GM21526 (cell line): ENCODE results near the gene CCL7.

ENCODE experiments used
- ATAC-seq: cut with Tn5 transposase; IDR thresholded peaks from one replicate; pipeline ENCODE4 v1.9.1; 2021; ENCODE audit warnings: moderate library complexity; ENCODE audit not compliant: unreplicated experiment, low FRiP score

The CCL7 gene

DNA sequence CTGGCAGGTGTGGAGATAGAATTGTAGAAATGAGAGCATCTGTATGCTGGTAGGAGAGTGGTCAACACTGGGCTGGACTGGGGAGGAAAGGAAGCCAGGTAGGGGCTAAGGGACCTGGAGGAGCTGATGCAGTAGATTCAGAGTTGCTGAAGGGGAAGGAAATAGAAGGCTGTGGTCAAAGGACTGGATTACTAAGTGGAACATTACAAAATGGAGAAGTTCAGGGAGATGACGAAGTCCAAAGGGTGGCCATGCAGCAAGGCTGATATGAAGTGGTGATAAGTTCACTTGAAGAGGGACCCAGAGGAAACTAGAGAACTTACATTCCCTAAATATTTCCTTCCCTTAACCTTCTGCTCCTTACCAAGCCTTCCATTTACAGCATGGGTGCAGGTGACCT is 23.6 kb upstream of the CCL7 start:
- ATAC-seq: no peak

DNA sequence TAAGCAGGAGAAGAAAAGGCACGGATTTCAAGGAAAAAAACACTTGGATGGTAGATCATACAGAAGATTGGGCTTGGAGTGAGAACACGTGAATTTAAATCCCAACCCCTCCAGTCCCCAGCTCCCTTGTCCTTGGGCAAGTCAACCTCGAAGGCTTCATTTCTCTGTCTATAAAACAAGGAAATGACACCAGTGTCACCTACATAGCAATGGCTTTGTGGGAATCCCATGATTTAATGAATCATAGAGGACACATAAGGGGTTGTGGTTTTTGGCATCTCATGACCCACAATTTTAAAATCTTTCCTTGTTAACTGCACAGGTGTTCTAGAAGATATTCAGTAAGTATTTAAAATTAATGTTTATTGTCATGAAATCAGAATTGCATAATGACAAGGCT is 23.1 kb upstream of the CCL7 start:
- ATAC-seq: no peak

DNA sequence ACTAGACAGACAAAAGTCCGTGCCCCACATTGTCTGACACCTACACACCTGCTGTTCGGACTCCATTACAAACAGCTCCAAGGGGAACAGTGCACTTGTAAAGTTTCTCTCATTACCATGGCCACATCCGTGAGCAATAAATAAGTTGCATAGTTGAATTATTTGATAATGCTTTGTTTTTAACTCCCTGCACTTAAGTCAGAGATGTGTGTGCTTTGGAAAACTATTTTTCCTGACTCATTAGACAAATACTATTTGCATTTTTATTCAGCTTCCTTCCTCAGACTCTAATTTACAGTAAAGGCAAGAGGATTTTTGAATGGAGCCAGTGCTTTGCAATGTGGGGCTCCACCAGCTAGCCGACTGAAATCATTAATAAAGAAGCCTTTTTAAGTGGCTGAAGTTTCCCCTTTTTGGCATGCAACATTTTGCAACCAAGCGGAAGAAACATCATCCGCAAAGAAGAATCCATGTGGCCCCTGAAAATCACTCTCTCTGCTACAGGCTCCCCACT is 21.5 kb upstream of the CCL7 start:
- no peak for ATAC-seq

DNA sequence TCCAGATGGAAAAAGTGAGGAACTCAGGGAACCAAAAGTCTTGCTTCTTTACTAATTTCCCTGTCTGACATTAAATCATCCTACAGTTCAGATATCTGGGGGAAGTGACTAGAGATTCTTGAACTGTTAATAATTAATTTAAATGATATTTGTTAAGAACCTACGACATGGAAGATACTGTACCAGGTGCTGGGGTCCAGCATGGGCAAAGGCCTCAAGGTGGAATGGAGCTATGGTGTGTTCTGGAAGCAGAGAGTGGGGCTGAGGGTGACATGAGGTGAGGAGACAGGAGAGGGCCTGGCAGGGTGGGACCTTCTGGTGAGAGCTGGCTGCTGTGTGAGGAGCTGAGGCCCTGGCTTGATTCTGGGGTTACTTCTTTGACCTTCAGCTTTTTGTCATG is 21.0 kb upstream of the CCL7 start:
- ATAC-seq: no peak

DNA sequence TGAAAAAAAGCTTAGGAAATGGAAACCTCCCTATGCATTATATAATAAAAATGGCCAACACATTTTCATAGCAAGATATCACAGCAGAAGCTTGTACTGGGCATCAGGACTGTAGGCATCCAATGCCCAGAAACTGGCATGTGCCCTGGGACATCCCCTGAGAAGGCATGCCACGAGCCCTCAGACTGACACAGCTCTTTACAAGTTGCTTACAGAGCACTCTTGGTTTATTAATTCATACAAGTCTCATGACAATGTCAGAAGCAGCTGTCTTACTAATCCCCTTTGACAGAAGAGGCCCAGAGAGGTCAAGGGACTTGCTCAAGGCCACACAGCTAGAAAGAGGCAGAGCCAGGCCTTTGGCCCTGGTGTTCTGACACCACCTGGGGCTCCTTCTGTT is 20.5 kb upstream of the CCL7 start:
- ATAC-seq: no peak

DNA sequence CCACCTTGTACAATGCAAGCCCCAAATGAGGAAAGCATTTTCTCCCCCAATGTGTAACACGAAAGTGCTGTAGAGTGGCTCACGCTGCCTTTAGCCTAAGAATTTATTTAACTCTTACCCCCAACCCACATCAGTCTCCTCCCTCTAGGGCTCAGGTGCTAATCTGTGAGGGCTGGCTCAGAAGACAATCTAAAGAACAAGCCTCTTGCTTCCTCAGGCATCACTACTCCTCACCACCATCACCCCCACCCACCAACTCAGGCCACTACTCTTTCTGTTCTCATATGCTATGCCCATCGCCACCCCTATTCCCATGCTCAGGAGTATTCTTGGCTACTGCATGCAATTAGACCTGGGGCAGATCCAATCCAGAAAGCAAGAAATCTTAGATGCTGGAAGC is 18.8 kb upstream of the CCL7 start:
- no peak for ATAC-seq

DNA sequence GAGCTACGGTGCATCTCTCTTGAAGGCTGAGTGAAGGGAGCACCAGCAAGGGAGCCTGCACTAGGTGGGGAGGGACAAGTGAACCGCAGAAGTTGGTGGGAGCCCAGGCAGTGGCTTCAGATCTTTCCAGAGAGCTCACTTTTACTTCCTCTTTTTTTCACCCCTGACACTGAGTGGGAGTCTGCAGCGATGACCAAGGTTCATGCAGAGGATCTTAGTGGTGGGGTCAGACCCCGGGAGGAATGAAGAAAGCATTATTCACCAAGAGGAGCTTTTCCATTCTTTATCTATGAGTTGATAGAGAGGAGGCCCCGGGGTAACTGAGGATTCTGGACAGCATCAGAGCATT is 18.0 kb upstream of the CCL7 start:
- no peak for ATAC-seq

DNA sequence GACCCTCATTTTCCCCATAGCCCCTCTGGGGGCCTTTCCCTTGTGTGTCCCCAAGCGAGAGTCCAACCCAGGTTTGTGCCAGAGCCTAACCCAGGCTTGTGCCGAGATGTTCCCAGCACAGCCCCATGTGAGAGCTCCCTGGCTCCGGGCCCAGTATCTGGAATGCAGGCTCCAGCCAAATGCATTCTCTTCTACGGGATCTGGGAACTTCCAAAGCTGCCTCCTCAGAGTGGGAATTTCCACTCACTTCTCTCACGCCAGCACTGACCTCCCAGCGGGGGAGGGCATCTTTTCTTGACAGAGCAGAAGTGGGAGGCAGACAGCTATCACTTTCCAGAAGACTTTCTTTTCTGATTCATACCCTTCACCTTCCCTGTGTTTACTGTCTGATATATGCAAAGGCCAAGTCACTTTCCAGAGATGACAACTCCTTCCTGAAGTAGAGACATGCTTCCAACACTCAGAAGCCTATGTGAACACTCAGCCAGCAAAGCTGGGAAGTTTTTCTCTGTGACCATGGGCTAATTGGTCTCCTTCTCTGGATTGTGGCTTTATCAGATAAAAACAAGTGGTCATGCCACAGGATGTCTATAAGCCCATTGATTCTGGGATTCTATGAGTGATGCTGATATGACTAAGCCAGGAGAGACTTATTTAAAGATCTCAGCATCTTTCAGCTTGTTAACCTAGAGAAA is 17.4 kb upstream of the CCL7 start:
- no peak for ATAC-seq

DNA sequence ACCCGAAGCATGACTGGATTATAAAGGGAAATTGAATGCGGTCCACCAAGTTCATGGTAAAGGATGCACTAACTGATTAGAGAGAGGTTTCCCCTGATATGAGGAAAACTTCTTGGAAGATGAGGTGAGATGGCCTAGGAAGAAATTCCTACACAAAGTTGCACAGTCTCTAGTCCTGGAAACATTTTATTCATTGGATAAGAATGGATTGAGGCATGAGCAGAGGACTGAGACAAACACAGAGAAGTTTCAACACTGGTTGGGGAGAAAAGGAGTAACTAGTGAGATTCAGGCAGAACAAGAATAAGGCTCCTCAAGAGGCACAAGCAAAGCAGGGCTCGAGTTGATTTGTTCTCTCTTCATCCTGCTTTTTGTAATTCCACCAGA is 16.9 kb upstream of the CCL7 start:
- no peak for ATAC-seq

DNA sequence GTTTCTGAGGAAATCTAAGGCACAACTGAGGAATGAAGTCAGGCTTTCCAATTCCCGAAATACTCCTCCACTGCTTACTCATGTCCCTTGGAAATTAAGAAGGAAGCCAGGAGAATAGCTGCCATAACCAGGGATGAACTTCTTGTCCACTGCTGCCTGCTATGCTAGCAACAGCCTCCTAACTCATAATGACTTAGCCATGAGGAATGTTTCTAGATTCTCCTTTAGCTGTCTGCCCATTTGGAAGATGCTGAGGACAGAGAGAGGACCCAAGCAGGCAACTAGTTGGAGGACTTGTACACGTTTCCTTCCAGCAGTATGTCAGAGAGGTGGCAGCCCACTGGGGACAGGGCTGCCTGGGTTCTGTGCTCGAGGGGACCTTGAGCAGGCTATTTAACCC is 15.9 kb upstream of the CCL7 start:
- no peak for ATAC-seq

DNA sequence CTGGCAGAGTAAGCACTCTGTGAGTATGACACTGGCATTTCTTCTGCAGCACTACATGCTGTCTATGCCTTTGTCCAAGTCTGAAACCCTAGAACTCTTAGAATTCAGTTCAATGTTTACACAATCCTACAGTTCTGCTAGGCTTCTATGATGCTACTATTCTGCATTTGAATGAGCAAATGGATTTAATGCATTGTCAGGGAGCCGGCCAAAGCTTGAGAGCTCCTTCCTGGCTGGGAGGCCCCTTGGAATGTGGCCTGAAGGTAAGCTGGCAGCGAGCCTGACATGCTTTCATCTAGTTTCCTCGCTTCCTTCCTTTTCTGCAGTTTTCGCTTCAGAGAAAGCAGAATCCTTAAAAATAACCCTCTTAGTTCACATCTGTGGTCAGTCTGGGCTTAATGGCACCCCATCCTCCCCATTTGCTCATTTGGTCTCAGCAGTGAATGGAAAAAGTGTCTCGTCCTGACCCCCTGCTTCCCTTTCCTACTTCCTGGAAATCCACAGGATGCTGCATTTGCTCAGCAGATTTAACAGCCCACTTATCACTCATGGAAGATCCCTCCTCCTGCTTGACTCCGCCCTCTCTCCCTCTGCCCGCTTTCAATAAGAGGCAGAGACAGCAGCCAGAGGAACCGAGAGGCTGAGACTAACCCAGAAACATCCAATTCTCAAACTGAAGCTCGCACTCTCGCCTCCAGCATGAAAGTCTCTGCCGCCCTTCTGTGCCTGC is 15.2 kb upstream of the CCL7 start, which contains the start of gene CCL2:
TSS of gene CCL2 (plus strand) at position 635 of the 730 bp plus-strand sequence. CDS start at position 700, 65 bp downstream.
- no peak for ATAC-seq

DNA sequence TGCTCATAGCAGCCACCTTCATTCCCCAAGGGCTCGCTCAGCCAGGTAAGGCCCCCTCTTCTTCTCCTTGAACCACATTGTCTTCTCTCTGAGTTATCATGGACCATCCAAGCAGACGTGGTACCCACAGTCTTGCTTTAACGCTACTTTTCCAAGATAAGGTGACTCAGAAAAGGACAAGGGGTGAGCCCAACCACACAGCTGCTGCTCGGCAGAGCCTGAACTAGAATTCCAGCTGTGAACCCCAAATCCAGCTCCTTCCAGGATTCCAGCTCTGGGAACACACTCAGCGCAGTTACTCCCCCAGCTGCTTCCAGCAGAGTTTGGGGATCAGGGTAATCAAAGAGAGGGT is 14.7 kb upstream of the CCL7 start:
- no peak for ATAC-seq

DNA sequence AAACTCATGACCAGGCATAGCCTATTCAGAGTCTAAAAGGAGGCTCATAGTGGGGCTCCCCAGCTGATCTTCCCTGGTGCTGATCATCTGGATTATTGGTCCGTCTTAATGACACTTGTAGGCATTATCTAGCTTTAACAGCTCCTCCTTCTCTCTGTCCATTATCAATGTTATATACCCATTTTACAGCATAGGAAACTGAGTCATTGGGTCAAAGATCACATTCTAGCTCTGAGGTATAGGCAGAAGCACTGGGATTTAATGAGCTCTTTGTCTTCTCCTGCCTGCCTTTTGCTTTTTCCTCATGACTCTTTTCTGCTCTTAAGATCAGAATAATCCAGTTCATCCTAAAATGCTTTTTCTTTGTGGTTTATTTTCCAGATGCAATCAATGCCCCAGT is 14.2 kb upstream of the CCL7 start:
- no peak for ATAC-seq

DNA sequence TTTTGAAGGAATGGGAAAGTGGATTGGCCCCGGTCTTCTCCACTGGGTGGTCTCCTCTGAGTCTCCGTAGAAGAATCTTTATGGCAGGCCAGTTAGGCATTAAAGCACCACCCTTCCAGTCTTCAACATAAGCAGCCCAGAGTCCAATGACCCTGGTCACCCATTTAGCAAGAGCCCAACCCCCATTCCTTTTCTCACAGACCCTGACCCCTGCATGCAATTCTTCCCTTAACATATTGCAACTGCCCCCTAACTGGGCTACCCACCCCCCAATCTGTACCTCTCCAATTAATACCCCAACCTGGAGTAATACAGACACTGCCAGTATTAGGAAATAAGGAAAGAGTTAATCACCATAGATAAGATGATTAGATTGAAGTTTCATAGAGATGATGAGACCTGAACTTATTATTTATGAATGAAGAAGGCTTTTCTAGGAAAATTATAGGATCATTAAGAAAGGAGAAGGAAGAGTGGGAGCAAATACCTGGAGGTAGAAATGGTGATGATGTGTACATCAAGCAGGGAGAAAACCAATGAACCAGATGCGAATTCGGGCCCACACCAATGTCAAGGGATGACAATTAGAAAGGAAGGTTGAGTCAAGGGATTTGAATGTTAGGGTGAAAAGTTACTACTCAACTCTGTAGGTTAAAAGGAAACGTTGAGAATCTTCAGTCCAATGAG is 12.6 kb upstream of the CCL7 start:
- no peak for ATAC-seq

DNA sequence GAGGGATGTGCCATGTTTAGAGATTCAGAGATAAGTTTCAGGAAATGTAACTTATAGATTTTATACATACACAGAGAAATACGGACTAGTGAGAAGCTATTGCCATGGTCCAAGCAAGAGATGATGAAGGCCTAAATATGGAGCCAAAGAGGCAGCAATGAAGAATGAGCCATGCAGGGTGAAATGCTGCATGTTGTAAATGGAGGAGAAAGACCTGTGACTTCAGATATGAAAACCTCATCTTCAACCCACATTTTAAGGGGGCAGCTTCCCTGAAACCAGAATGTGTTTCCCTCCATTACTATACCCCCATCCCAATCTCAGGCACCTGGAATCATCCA is 12.1 kb upstream of the CCL7 start:
- ATAC-seq: no peak

DNA sequence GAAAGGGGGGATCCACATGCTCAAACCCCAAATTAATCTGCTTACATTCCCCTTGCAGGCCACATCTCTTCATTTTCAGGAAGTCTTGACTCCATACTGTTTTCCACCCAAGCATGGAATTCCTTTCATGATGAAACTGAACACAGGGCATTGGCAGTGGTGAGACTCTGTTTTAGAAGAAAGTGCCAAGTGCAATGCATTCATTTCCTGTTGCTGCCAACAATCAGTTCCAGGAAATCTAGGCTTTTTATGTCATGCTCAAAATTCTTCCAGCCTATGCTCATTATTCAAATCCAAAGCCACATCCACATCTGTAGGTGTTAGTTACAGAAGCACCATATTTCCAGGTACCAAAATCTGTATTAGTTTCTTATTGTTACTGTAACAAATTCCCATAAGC is 10.9 kb upstream of the CCL7 start:
- no peak for ATAC-seq

DNA sequence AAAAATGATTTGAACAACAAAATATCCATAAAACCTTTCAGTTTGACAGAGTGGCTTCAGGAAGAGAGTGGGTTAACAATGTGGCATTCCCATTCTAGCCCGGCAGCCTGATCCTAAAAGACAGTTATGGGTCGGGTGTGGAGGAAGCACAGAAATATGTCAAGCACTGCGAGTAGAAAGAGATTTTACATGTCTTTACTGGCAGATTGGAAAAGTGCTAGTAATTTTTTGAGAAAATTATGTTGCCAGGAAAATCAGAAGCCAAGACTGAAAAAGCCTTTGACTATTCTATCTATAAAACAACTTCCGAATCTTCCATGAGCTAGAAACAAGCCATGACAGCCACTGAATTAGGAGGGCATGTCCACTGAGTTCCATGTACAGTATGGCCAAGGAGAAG is 9.2 kb upstream of the CCL7 start:
- ATAC-seq: no peak

DNA sequence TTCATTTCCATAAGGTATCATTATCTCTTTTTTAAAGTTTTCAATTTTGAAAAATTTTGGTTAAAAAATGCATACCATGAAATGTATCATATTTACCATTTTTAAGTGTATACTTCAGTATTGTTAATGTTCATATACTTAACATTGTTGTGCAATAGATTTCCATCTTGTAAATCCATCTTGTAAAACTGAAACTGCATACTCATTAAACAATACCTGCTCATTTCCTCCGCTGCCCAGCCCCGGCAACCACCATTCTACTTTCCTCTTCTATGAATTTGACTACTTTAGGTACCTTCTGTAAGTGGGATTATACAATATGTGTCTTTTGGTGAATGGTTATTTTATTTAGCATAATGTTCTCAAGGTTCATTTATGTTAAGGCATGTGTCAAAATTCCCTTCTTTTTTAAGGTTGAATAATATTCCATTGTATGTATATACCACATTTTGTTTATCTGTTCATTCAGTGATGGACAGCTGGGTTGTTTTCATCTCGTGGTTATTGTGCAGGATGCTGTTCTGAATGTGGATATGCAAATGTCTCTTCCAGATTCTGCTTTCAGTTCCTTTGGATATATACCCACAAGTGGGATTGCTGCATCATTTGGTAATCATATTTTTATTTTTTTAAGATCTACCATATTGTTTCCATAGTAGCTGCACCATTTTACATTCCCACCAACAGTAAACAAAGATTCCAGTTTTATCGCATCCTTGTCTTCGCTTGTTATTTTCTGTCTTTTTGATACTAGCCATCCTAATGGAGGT is 8.3 kb upstream of the CCL7 start:
- no peak for ATAC-seq

DNA sequence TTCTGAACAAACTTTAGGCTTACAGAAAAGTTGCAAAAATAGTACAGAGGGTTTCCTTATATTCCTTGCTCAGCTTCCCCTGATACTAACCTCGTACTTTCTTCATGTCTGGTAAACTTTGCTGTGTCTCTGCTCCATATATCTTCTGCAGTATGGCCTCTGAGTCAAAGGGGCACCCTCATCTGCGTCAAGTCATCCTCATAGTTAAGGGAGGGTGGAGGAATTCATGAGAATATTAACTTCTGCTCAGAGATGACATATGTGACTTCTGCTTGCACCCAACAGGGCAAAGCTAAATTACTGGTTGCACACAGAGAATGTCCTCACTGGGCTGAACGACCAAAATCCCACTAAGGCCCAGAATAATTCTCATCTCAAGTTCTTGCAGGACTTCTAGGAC is 4.3 kb upstream of the CCL7 start:
- ATAC-seq: no peak

DNA sequence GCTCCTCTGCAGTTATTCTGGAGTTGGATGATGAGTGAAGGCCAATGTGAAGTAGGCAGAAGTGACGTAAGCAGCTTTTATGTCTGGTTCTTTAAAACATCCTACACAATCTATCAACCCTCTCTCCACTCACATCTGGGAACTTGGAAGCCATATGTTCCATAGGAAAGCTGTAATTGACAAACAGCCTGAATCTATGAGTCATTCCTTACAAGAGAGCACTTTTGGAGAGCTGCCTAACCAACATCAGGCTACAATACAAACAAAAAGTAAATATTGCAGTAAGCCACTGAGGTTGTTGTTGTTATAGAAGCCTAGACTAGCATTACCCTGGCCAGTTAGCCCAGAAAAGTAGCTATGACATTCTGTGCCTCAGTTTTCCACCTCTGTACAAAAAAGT is 5.9 kb downstream of the CCL7 start:
- ATAC-seq: no peak

DNA sequence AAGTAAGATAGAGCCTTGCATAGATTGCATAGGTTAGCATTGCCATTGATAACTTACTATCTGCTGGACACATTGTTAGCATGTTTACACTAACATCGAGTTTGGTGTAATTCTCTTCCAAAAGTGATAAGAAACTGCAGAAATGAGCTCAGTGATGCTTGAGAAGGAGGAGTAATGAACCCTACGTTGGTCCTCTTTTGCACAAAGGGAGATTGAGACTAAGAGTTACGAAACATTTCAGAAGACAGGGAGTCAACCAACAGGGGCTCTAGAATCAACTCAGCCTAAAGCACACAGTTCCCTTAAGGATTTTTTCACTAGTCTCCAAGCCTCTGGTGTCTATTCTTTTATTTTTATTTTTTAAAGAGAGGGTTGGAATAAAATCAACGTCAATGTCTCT is 6.8 kb downstream of the CCL7 start:
- no peak for ATAC-seq
